A673 (cell line): ENCODE measurements around the gene DOCK1.

ENCODE experiments used
- CTCF ChIP-seq: fragments of 300-800, 200-600 bp; sonication (generic); conservative IDR thresholded peaks from 2 replicates; pipeline ENCODE4 v1.5.1; 2017; ENCODE audit warnings: low read depth, mild to moderate bottlenecking, antibody characterized with exemption, low read length, moderate library complexity, mixed read lengths
- EZH2 ChIP-seq: fragments of 200-600 bp; sonication (generic); IDR thresholded peaks from 2 replicates; pipeline ENCODE4 v1.6.1; 2017; ENCODE audit warnings: borderline replicate concordance, low read depth, mild to moderate bottlenecking, mixed read lengths, antibody characterized with exemption, low read length; ENCODE audit not compliant: poor library complexity, severe bottlenecking

GRCh38 chr10:127175357-127176110 lies 270.3 kb downstream of the DOCK1 start:
- TF ChIP-seq CTCF (no peak), EZH2 (no peak)
